Stomach (tissue), 9 donors: ENCODE measurements around the gene HINFP. TPM values are rescaled to one million over a fixed set of nuclear protein-coding genes. Genes with fewer than 3 reads are reported as not detected.
A peak's percentile ranks its signal among the peaks of the same experiment; 100 is the strongest.

Experiments used
- DNase-seq, 2 donors: peaks; one replicate each; pipeline versions ENCODE4 v3.0.0 to v3.0.0-alpha.2; 2013 to 2019
- H3K27ac ChIP-seq, 5 donors: fragments of 200-600 bp in 4 of 5; sonication (generic) in 4 of 5; one replicate each; pipeline ENCODE4 v1.5.1; 2013 to 2019; ENCODE audit warnings: mild to moderate bottlenecking in 1 of 5, moderate library complexity in 1 of 5
- H3K27me3 ChIP-seq, 3 donors: fragments of 200-600 bp; sonication (generic); one replicate each; pipeline ENCODE4 v1.5.1; 2017 to 2019; ENCODE audit warnings: mixed run types in 1 of 3
- H3K36me3 ChIP-seq, 4 donors: fragments of 200-600 bp; sonication (generic); 1 replicate in 3 of 4; 2 replicates in 1 of 4; pipeline ENCODE4 v1.5.1; 2016 to 2019
- H3K4me1 ChIP-seq, 4 donors: fragments of 200-600 bp; sonication (generic); one replicate each; pipeline ENCODE4 v1.5.1; 2016 to 2019
- H3K4me3 ChIP-seq, 4 donors: fragments of 200-600 bp; sonication (generic) in 3 of 4; one replicate each; pipeline ENCODE4 v1.5.1; 2016 to 2019; ENCODE audit warnings: mild to moderate bottlenecking in 1 of 4
- H3K9me3 ChIP-seq, 4 donors: fragments of 200-600 bp; sonication (generic); one replicate each; pipeline ENCODE4 v1.5.1; 2016 to 2019
- EP300 ChIP-seq: sonication (generic); formaldehyde crosslinking; IDR thresholded peaks from one replicate; pipeline ENCODE4 v1.6.1; 2017; ENCODE audit warnings: antibody characterized with exemption
- POLR2A ChIP-seq, 4 donors: fragments of 450-650 bp; IDR thresholded peaks; one replicate each; pipeline ENCODE4 v1.6.1; 2016; ENCODE audit warnings: antibody characterized with exemption in 4 of 4, control low read depth in 2 of 4, mild to moderate bottlenecking in 1 of 4, moderate library complexity in 1 of 4
- POLR2AphosphoS5 ChIP-seq, 3 donors: sonication (generic); formaldehyde crosslinking; IDR thresholded peaks; one replicate each; pipeline ENCODE4 v1.6.1; 2016; ENCODE audit warnings: antibody characterized with exemption in 3 of 3
- WGBS, 5 donors: extraction: QIAGEN DNeasy Blood & Tissue Kit in 3 of 5; methylation state at CpG; one replicate each; pipeline versions ENCODE4 v1.1.5 to v1.1.7; 2013 to 2018; 5-methylcytosine and 5-hydroxymethylcytosine counted together
- intact Hi-C: fragments of 100-400 bp; cut with DNase I; formaldehyde crosslinking; loops from one replicate; pipeline ENCODE4 v1.15.1; 2023; ENCODE audit warnings: low total_unique reads
- polyA plus RNA-seq, 3 donors: library from polyadenylated mRNA; stranded (reverse); fragments of 200-250 nt; gene quantifications; one replicate each; pipeline ENCODE4 v1.2.3, GENCODE V29; 2013
- total RNA-seq, 5 donors: library from RNA; depleted of rRNA; stranded (reverse); fragments of >200 nt; gene quantifications; one replicate each; pipeline versions ENCODE4 v1.1.0 to v1.2.3, GENCODE V29; 2014 to 2016
- TF ChIP-seq, protein P1 (sequence below), 7 experiments: fragments of 450-650 bp in 4 of 7; fragments of 200-600 bp in 3 of 7; sonication (generic) in 3 of 7; IDR thresholded peaks; one replicate each; pipeline ENCODE4 v1.5.1; 2016 to 2019; ENCODE audit warnings: antibody characterized with exemption in 7 of 7, control low read depth in 2 of 7, mild to moderate bottlenecking in 1 of 7
- donor health status: healthy with polysubstance abuse.
- donor health status: Bipolar disorder and iron deficiency.
- donor health status: healthy.

The HINFP gene
- total and polyA plus RNA-seq, 8 donors, result 9.2 to 80.8 (median 27.5) TPM

DNA sequence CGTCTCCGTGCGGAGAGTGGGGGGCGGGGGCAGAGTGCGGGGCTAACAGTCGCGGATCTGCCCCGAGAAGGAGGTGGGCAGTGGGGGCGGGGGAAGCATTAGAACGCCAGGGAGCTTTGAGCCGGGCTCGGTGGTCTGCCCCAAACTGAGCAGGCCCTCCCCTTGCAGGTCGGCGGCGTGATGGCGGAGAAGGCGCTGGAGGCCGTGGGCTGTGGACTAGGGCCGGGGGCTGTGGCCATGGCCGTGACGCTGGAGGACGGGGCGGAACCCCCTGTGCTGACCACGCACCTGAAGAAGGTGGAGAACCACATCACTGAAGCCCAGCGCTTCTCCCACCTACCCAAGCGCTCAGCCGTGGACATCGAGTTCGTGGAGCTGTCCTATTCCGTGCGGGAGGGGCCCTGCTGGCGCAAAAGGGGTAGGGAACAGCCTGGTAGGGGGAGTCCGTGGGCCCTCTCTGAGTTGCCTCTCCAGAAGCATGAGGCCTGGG is 28.5 kb downstream of the HINFP start:
- H3K4me1 ChIP-seq, result peaks cover 12 to 26% (median 22%) of the 10 kb centered on the region in 4 donors
- intact Hi-C loops, result no loop called here
- H3K27ac ChIP-seq, result no peak overlapping the region
- H3K4me3 ChIP-seq, result peak overlapping the region; percentile 54 to 80 (median 64)
- DNase-seq, result no peak
- no peaks in the 10 kb centered on the region for H3K9me3 ChIP-seq
- TF ChIP-seq POLR2AphosphoS5 (IDR thresholded peaks at IDR 0.05), result no peak
- no peak for TF ChIP-seq EP300
- TF ChIP-seq, protein P1, sequence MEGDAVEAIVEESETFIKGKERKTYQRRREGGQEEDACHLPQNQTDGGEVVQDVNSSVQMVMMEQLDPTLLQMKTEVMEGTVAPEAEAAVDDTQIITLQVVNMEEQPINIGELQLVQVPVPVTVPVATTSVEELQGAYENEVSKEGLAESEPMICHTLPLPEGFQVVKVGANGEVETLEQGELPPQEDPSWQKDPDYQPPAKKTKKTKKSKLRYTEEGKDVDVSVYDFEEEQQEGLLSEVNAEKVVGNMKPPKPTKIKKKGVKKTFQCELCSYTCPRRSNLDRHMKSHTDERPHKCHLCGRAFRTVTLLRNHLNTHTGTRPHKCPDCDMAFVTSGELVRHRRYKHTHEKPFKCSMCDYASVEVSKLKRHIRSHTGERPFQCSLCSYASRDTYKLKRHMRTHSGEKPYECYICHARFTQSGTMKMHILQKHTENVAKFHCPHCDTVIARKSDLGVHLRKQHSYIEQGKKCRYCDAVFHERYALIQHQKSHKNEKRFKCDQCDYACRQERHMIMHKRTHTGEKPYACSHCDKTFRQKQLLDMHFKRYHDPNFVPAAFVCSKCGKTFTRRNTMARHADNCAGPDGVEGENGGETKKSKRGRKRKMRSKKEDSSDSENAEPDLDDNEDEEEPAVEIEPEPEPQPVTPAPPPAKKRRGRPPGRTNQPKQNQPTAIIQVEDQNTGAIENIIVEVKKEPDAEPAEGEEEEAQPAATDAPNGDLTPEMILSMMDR (IDR thresholded peaks at IDR 0.05), result no peak
- no peak for TF ChIP-seq POLR2A (IDR thresholded peaks at IDR 0.05)
- WGBS, 5 donors, result 22 to 36% (median 31%) methylated on average over 28 to 33 of the region's 33 CpGs
- no peaks in the 10 kb centered on the region for H3K36me3 ChIP-seq
- peaks cover 0 to 64% (median 18%) of the 10 kb centered on the region in 3 donors for H3K27me3 ChIP-seq

DNA sequence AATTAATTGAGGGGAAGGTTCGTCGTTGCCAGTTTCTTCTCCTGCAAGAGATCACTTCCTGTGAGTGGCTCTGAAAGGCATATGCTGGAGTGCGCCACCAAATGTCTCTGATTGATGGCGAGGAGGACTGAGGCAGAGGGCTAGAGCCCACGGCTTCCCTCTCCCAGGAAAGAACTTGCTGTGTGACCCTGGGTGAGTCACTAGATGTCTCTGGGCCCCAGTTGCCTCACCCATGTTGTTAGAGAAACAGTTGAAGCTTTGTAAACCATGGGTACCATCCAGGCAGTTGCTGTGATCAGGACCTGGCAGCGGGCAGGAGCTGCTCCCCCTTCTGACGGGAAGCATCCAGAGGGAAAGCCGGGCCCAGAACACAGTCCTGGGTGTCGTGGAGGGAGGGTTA is 30.7 kb downstream of the HINFP start:
- no peak overlapping the region for H3K4me3 ChIP-seq
- H3K9me3 ChIP-seq, result no peaks in the 10 kb centered on the region
- WGBS, 5 donors, result 80 to 92% (median 86%) methylated on average over 9 of the region's 9 CpGs
- DNase-seq, result no peak
- H3K4me1 ChIP-seq, result peaks cover 12 to 23% (median 20%) of the 10 kb centered on the region in 4 donors
- peaks cover 0 to 47% (median 18%) of the 10 kb centered on the region in 3 donors for H3K27me3 ChIP-seq
- H3K27ac ChIP-seq, result no peak overlapping the region
- no peaks in the 10 kb centered on the region for H3K36me3 ChIP-seq
- TF ChIP-seq POLR2A (IDR thresholded peaks at IDR 0.05), result no peak
- TF ChIP-seq EP300, result no peak
- no peak for TF ChIP-seq POLR2AphosphoS5 (IDR thresholded peaks at IDR 0.05)
- TF ChIP-seq, protein P1 (IDR thresholded peaks at IDR 0.05), result no peak
- intact Hi-C loops, result no loop called here

DNA sequence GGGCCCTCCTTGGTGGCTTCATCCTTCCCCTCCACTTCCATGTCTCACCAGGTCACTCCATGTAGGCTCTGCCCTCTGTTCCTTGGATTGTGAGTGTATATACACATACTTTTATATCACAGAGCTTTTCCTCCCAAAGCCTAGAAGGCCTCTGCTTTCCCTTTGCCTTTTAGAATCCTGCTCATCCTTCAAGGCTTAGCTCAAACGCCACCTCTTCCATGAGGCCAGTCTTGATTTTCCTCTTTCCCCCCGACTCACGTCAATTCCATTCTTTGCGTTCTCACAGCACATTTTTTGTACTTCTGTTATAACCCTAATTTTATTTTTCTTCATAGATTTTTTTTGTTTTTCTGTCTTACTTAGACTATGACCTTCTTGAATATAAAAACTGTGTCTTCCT is 31.2 kb downstream of the HINFP start:
- Histone ChIP-seq H3K27ac (no peak overlapping the region), H3K4me1 (peaks cover 12 to 23% (median 20%) of the 10 kb centered on the region in 4 donors), H3K36me3 (no peaks in the 10 kb centered on the region), H3K9me3 (no peaks in the 10 kb centered on the region), H3K27me3 (peaks cover 0 to 41% (median 18%) of the 10 kb centered on the region in 3 donors), H3K4me3 (no peak overlapping the region)
- intact Hi-C loops, result no loop called here
- TF ChIP-seq POLR2AphosphoS5 (IDR thresholded peaks at IDR 0.05) (no peak), EP300 (no peak), POLR2A (IDR thresholded peaks at IDR 0.05) (no peak)
- TF ChIP-seq, protein P1 (IDR thresholded peaks at IDR 0.05), result no peak
- 87 to 92% (median 90%) methylated on average over 4 of the region's 4 CpGs for WGBS, 5 donors
- no peak for DNase-seq

DNA sequence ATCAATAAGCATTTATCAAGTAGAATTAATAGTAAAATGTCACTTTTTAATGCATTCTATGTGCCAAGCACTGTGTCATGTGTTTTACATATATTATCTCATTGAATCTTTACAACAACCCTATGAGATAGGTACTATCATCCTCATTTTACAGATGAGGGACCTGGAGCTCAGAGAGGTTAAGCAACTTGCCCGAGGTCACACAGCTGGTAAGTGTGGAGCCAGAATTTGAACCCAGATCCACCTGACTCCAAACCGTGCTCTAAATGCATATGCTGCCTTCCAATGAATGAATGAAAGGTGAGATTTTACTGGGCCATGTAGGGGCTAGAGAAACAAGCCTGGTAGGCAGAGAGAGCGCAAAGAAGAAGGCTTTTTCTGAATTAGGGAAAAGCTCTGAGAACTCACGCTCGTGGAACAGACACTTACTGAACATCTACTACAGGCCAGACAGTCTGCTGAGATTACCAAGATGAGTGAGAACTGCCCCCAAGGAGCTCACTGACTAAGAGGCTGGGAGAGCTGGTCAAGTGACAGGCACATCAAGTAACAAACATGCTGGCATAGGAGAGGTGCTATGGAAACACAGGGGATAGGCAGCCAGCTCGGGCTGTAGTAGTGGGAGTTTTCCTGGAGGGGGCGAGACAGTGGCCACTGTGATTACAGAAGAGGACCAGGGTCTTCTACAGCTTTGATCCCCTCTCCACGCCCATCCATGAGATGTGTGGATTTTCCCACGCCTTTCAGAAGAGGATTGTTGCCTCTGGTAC is 31.9 kb downstream of the HINFP start:
- H3K27me3 ChIP-seq, result peaks cover 0 to 35% (median 18%) of the 10 kb centered on the region in 3 donors
- H3K36me3 ChIP-seq, result no peaks in the 10 kb centered on the region
- no peak overlapping the region for H3K27ac ChIP-seq
- intact Hi-C loops, result no loop called here
- WGBS, 5 donors, result 74 to 87% (median 80%) methylated on average over 5 to 9 of the region's 9 CpGs
- no peak overlapping the region for H3K4me3 ChIP-seq
- TF ChIP-seq EP300 (no peak), POLR2A (IDR thresholded peaks at IDR 0.05) (no peak), POLR2AphosphoS5 (IDR thresholded peaks at IDR 0.05) (no peak)
- TF ChIP-seq, protein P1 (IDR thresholded peaks at IDR 0.05), result no peak
- peaks cover 12 to 23% (median 20%) of the 10 kb centered on the region in 4 donors for H3K4me1 ChIP-seq
- DNase-seq, result no peak
- H3K9me3 ChIP-seq, result no peaks in the 10 kb centered on the region
